ENCODE data around the gene NPR1. TPM values are rescaled to one million over a fixed set of nuclear protein-coding genes. Genes with fewer than 3 reads are reported as not detected.

Gene NPR1
- polyA plus RNA-seq, 1 donor from 2014 or later = 0.45 TPM

DNA sequence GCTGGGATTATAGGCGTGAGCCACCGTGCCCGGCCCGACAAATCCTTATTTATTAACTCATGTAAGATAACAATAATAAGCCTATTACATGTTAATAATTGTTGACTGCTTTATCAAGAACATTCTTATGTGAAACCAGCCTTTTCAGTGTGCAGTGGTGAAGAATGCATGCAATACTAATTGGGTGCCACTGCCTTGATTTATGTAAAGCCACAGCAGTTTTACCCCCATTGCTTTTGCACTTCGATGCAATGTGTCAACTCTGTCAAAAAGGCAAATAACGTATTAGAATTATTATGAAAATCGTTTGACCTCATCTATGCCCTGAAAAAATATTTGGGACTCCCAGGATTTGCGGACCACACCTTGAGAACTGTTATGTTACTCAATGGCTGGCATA lies 18.3 kb downstream of the NPR1 start:
- Histone ChIP-seq H3K27ac (ENCODE audit: low read length) (no peak overlapping the region), H3K4me3 (ENCODE audit: low read length) (no peak overlapping the region), H3K4me2 (ENCODE audit: low read length) (no peak overlapping the region), H2AFZ (ENCODE audit: low read depth, low read length) (no peak overlapping the region), H3K9me2 (ENCODE audit: insufficient read depth, low read length) (no peaks in the 10 kb centered on the region), H3K79me2 (replicated peaks; ENCODE audit: insufficient read depth, low read length) (no peaks in the 10 kb centered on the region), H3F3A (ENCODE audit: insufficient read depth, low read length, poor library complexity, severe bottlenecking) (no peaks in the 10 kb centered on the region), H3K9me3 (ENCODE audit: low read length) (no peaks in the 10 kb centered on the region), H3K9ac (ENCODE audit: low read length) (no peak overlapping the region), H3K27me3 (ENCODE audit: insufficient read depth, low read depth, low read length) (no peaks in the 10 kb centered on the region), H4K20me1 (ENCODE audit: insufficient read depth) (no peaks in the 10 kb centered on the region), H3K36me3 (ENCODE audit: insufficient read depth, low read length) (no peaks in the 10 kb centered on the region)
- TF ChIP-seq, protein P1, sequence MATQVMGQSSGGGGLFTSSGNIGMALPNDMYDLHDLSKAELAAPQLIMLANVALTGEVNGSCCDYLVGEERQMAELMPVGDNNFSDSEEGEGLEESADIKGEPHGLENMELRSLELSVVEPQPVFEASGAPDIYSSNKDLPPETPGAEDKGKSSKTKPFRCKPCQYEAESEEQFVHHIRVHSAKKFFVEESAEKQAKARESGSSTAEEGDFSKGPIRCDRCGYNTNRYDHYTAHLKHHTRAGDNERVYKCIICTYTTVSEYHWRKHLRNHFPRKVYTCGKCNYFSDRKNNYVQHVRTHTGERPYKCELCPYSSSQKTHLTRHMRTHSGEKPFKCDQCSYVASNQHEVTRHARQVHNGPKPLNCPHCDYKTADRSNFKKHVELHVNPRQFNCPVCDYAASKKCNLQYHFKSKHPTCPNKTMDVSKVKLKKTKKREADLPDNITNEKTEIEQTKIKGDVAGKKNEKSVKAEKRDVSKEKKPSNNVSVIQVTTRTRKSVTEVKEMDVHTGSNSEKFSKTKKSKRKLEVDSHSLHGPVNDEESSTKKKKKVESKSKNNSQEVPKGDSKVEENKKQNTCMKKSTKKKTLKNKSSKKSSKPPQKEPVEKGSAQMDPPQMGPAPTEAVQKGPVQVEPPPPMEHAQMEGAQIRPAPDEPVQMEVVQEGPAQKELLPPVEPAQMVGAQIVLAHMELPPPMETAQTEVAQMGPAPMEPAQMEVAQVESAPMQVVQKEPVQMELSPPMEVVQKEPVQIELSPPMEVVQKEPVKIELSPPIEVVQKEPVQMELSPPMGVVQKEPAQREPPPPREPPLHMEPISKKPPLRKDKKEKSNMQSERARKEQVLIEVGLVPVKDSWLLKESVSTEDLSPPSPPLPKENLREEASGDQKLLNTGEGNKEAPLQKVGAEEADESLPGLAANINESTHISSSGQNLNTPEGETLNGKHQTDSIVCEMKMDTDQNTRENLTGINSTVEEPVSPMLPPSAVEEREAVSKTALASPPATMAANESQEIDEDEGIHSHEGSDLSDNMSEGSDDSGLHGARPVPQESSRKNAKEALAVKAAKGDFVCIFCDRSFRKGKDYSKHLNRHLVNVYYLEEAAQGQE (IDR thresholded peaks at IDR 0.05; ENCODE audit: borderline replicate concordance) = no peak
- TF ChIP-seq EP300 (conservative IDR thresholded peaks at IDR 0.05; ENCODE audit: poor library complexity, severe bottlenecking) = no peak
- no peak for TF ChIP-seq POLR2AphosphoS5 (IDR thresholded peaks at IDR 0.05)
- no peak for TF ChIP-seq RAD21 (conservative IDR thresholded peaks at IDR 0.05)
- no peak for TF ChIP-seq EZH2 (IDR thresholded peaks at IDR 0.05; ENCODE audit: borderline replicate concordance, insufficient read depth, low read length, poor library complexity, severe bottlenecking)
- TF ChIP-seq SMC3 (conservative IDR thresholded peaks at IDR 0.05; ENCODE audit: poor library complexity) = no peak
- TF ChIP-seq, protein P2, sequence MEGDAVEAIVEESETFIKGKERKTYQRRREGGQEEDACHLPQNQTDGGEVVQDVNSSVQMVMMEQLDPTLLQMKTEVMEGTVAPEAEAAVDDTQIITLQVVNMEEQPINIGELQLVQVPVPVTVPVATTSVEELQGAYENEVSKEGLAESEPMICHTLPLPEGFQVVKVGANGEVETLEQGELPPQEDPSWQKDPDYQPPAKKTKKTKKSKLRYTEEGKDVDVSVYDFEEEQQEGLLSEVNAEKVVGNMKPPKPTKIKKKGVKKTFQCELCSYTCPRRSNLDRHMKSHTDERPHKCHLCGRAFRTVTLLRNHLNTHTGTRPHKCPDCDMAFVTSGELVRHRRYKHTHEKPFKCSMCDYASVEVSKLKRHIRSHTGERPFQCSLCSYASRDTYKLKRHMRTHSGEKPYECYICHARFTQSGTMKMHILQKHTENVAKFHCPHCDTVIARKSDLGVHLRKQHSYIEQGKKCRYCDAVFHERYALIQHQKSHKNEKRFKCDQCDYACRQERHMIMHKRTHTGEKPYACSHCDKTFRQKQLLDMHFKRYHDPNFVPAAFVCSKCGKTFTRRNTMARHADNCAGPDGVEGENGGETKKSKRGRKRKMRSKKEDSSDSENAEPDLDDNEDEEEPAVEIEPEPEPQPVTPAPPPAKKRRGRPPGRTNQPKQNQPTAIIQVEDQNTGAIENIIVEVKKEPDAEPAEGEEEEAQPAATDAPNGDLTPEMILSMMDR (IDR thresholded peaks at IDR 0.05; ENCODE audit: poor library complexity, severe bottlenecking) = no peak
- no peak for TF ChIP-seq MXI1 (conservative IDR thresholded peaks at IDR 0.05; ENCODE audit: poor library complexity, severe bottlenecking)
- TF ChIP-seq TAF1 (IDR thresholded peaks at IDR 0.05; ENCODE audit: low read depth) = no peak

DNA sequence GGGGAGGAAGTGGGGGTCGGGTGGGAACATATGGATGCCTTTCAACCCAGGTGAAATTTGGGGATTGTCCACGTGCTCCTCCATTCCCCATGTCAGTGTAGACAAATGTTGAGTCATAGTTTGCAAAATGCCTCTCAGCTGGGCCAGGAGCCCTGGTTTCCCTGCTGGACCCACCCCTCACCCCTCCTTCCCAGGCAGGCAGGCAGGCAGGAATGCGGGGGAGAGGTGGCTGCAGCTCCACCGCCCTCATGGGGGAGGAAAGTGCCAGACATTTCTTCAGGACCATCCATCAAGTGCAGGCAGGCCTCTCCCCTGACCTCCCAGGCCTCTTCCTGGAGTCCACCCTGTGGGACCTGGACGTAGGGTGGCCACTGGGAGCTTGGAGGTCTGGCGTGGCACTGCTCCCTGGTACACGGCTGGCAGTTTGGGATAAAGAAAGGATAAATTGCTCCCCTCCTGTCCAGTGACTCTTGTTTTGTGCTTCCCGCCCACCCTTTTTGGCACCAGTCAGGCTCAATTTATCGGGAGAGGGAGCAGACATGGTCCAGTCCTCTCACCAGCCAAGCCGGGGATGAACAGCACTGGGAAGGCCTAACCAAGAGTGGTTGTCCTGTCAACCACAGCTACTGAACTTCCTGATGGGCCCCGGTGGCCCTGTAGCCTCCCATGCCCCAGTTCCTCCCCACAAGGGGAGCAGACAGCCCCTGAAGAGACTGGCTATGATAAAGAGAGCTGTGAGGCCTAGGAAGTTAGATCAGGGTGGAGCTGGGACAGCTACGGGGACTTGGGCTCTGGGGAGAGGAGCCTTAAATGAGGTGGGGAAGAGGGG lies 18.9 kb downstream of the NPR1 start:
- Histone ChIP-seq H3K27me3 (ENCODE audit: insufficient read depth, low read depth, low read length) (no peaks in the 10 kb centered on the region), H3K27ac (ENCODE audit: low read length) (no peak overlapping the region), H4K20me1 (ENCODE audit: insufficient read depth) (no peaks in the 10 kb centered on the region), H3K79me2 (replicated peaks; ENCODE audit: insufficient read depth, low read length) (no peaks in the 10 kb centered on the region), H3K9ac (ENCODE audit: low read length) (no peak overlapping the region), H3K36me3 (ENCODE audit: insufficient read depth, low read length) (no peaks in the 10 kb centered on the region), H3K9me2 (ENCODE audit: insufficient read depth, low read length) (no peaks in the 10 kb centered on the region), H2AFZ (ENCODE audit: low read depth, low read length) (no peak overlapping the region), H3K4me2 (ENCODE audit: low read length) (no peak overlapping the region), H3F3A (ENCODE audit: insufficient read depth, low read length, poor library complexity, severe bottlenecking) (no peaks in the 10 kb centered on the region), H3K9me3 (ENCODE audit: low read length) (no peaks in the 10 kb centered on the region), H3K4me3 (ENCODE audit: low read length) (no peak overlapping the region)
- TF ChIP-seq, protein P2 (IDR thresholded peaks at IDR 0.05; ENCODE audit: poor library complexity, severe bottlenecking) = no peak
- TF ChIP-seq EZH2 (IDR thresholded peaks at IDR 0.05; ENCODE audit: borderline replicate concordance, insufficient read depth, low read length, poor library complexity, severe bottlenecking) = no peak

Data from neural cell (in vitro differentiated cells).